HS-5 (cell line): Measurements from ENCODE around the gene SFT2D1.

Experiments used
- DNase-seq: peaks from one replicate; pipeline ENCODE4 v3.0.0-alpha.2; 2012; ENCODE audit warnings: low read depth

Gene SFT2D1

GRCh38 chr6:166307082-166308032, 35.0 kb downstream of the SFT2D1 start:
- no peak for DNase-seq

- DNase-seq, result no peak
Measured at GRCh38 chr6:166306378-166307081, 35.8 kb downstream of the SFT2D1 start.

- DNase-seq, result no peak
Measured at GRCh38 chr6:166305562-166306117, 36.7 kb downstream of the SFT2D1 start.

GRCh38 chr6:166304106-166304505, 38.2 kb downstream of the SFT2D1 start:
- DNase-seq, result no peak

GRCh38 chr6:166301611-166302529, 40.5 kb downstream of the SFT2D1 start:
- DNase-seq, result no peak

GRCh38 chr6:166300357-166300987, 41.9 kb downstream of the SFT2D1 start:
- DNase-seq, result no peak

- no peak for DNase-seq
Measured at GRCh38 chr6:166297606-166298005, 44.7 kb downstream of the SFT2D1 start.

GRCh38 chr6:166296035-166296883, 46.1 kb downstream of the SFT2D1 start:
- DNase-seq, result no peak

GRCh38 chr6:166293731-166294584, 48.4 kb downstream of the SFT2D1 start:
- DNase-seq, result no peak

- DNase-seq, result no peak
Measured at GRCh38 chr6:166289207-166290060, 52.9 kb downstream of the SFT2D1 start.

- no peak for DNase-seq
Measured at GRCh38 chr6:166286839-166287271, 55.5 kb downstream of the SFT2D1 start.

- DNase-seq, result no peak
Measured at GRCh38 chr6:166285233-166285632, 57.1 kb downstream of the SFT2D1 start.

GRCh38 chr6:166284640-166285039, 57.7 kb downstream of the SFT2D1 start:
- no peak for DNase-seq

GRCh38 chr6:166282394-166283032, 59.8 kb downstream of the SFT2D1 start:
- no peak for DNase-seq

- DNase-seq, result no peak
Measured at GRCh38 chr6:166281104-166281503, 61.2 kb downstream of the SFT2D1 start.

- DNase-seq, result no peak
Measured at GRCh38 chr6:166279393-166279679, 63.0 kb downstream of the SFT2D1 start.

- DNase-seq, result no peak
Measured at GRCh38 chr6:166278579-166279392, 63.6 kb downstream of the SFT2D1 start.
